Heart right ventricle (tissue), 16 donors: ENCODE measurements around the gene FOSB. TPM values are rescaled to one million over a fixed set of nuclear protein-coding genes. Genes with fewer than 3 reads are reported as not detected.

ENCODE experiments used
- ATAC-seq, 8 donors: fragments of 200-7000 bp; cut with Tn5 transposase; one replicate each; pipeline ENCODE4 v1.9.1; 2020; ENCODE audit warnings: mild to moderate bottlenecking in 8 of 8, moderate library complexity in 8 of 8, moderate number of reproducible peaks in 1 of 8
- DNase-seq, 2 donors: peaks; one replicate each; pipeline ENCODE4 v3.0.0-alpha.2; 2020
- H3K27ac ChIP-seq, 10 donors: fragments of 200-600 bp; sonication (generic) in 2 of 10; one replicate each; pipeline versions ENCODE4 v1.5.0 to v1.8.0; 2020 to 2022; ENCODE audit warnings: mild to moderate bottlenecking in 3 of 10
- H3K27me3 ChIP-seq, 7 donors: fragments of 200-600 bp; one replicate each; pipeline ENCODE4 v1.8.0; 2021 to 2022; ENCODE audit warnings: mild to moderate bottlenecking in 2 of 7
- H3K36me3 ChIP-seq, 9 donors: fragments of 200-600 bp; sonication (generic) in 1 of 9; one replicate each; pipeline versions ENCODE4 v1.5.0 to v1.8.0; 2020 to 2022; ENCODE audit warnings: mild to moderate bottlenecking in 2 of 9
- H3K4me1 ChIP-seq, 9 donors: fragments of 200-600 bp; sonication (generic) in 1 of 9; one replicate each; pipeline versions ENCODE4 v1.5.0 to v1.8.0; 2020 to 2022; ENCODE audit warnings: mild to moderate bottlenecking in 4 of 9
- H3K4me3 ChIP-seq, 10 donors: fragments of 200-600 bp; sonication (generic) in 2 of 10; one replicate each; pipeline versions ENCODE4 v1.5.0 to v1.8.0; 2020 to 2022; ENCODE audit warnings: mild to moderate bottlenecking in 7 of 10, moderate library complexity in 2 of 10
- H3K9me3 ChIP-seq, 11 donors: fragments of 200-600 bp in 10 of 11; sonication (generic) in 2 of 11; one replicate each; pipeline versions ENCODE4 v1.5.0 to v1.8.0; 2013 to 2022; ENCODE audit warnings: mild to moderate bottlenecking in 2 of 11, control low read depth in 1 of 11, moderate library complexity in 1 of 11
- CTCF ChIP-seq, 9 donors: fragments of 200-600 bp; sonication (generic) in 2 of 9; IDR thresholded peaks; one replicate each; pipeline versions ENCODE4 v1.5.0 to v1.8.0; 2021 to 2022; ENCODE audit warnings: antibody characterized with exemption in 9 of 9, mild to moderate bottlenecking in 5 of 9, moderate library complexity in 1 of 9
- WGBS, 2 donors: extraction: QIAGEN DNeasy Blood & Tissue Kit; methylation state at CpG; one replicate each; pipeline ENCODE4 v1.1.7; 2013; ENCODE audit warnings: inconsistent platforms in 1 of 2; 5-methylcytosine and 5-hydroxymethylcytosine counted together
- intact Hi-C, 10 donors: fragments of 100-400 bp; cut with DNase I; formaldehyde crosslinking; loops; one replicate each; pipeline versions ENCODE4 v1.11.1 to v1.14.2; 2022
- polyA plus RNA-seq, 2 donors: library from polyadenylated mRNA; stranded (reverse); fragments of 200-250 nt; gene quantifications; one replicate each; pipeline ENCODE4 v1.2.3, GENCODE V29; 2013
- total RNA-seq, 10 donors: library from RNA; stranded (reverse); fragmentation: NEBNext Ultra II Directional in 3 of 10; extraction: Animal tissue kit (Norgen Biotek cat#: 25700) in 3 of 10; gene quantifications; one replicate each; pipeline versions ENCODE4 v1.2.1 to v1.2.4, GENCODE V29; 2021 to 2023
- donor health status: Arrhythmogenic right ventricular cardiomyopathy.
- donor health status: ischemic (EF 13 %, LVEDD 7.1; RV severe dilation, severe dysfunction).
- donor health status: healthy with polysubstance abuse.
- donor health status: DM: no; HTN: yes; CAD: no.
- donor health status: DM: no; HTN: no; CAD: no.
- donor health status: ischemic (EF 25% LVEDD 6.9; RV normal size, moderate dysfunction).
- donor health status: ischemic (EF 25% LVEDD 5.7; RV mildly dilated, moderate dysfunction).
- donor health status: healthy.
- donor health status: DM: yes; HTN: yes; CAD: no.
- donor health status: Ischemic cardiomyopathy.
- donor health status: ischemic (EF 35%, LVEDD 5.7; RV mildly dilated, moderate dysfunction).
- donor health status: nonischemic (EF 11% LVEDD 7.7; RV severe dilation, severe dysfunction).
- donor health status: DM: yes; HTN: yes; CAD: no.
- donor health status: PGD.
- donor health status: ischemic (EF 29% LVEDD 5.4; RV normal size, mild dysfunction).
- donor health status: nonischemic (EF 23%, LVEDD 6.1; RV moderate dilation, normal function).

The FOSB gene
- total and polyA plus RNA-seq, 12 donors: 0.39 to 54.5 (median 4.8) TPM

DNA sequence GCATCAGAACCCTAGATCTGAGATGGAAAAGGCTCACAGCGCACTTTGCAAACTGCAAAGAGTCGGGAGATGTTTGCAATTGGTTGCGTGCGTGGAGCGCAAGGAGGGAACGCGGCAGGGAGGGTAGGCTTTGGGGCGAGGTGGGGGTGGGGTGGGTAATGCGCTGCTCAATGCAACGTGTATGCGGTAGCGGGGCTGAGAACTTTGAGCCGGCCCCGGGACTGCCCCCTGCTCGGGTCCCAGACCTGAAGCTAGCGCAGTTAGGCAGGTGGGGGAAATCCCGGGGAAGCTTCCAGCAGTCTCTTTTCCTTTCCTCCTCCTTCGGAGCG lies 971 bp downstream of the FOSB start:
- Histone ChIP-seq H3K36me3 (no peaks in the 10 kb centered on the region), H3K4me1 (peaks cover 8 to 45% (median 38%) of the 10 kb centered on the region in 9 donors), H3K9me3 (no peaks in the 10 kb centered on the region), H3K27ac (peak overlapping the region in 9 of 10 donors; percentile 89 to 98 (median 95)), H3K4me3 (peak overlapping the region; percentile 41 to 82 (median 74)), H3K27me3 (peaks cover 0 to 27% (median 0%) of the 10 kb centered on the region in 7 donors)
- intact Hi-C loops: loop anchor here in 2 of 10 donors (2.0 kb wide), 2 partner anchors 18 to 26 kb away; no protein-coding TSS in a partner anchor
- DNase-seq: no peak
- 0 to 1% methylated on average over 17 to 18 of the region's 19 CpGs for WGBS, 2 donors
- TF ChIP-seq CTCF (IDR thresholded peaks at IDR 0.05): no peak
- peak in 7 of 8 donors; percentile 3 to 39 (median 4) for ATAC-seq

- intact Hi-C loops: loop anchor here in 2 of 10 donors (2.0 kb wide), 2 partner anchors 19 to 27 kb away; no protein-coding TSS in a partner anchor
- peak in 5 of 9 donors; percentile 1 to 20 (median 8) for TF ChIP-seq CTCF (IDR thresholded peaks at IDR 0.05)
- DNase-seq: peak; percentile 93 to 94
- no peaks in the 10 kb centered on the region for H3K9me3 ChIP-seq
- WGBS, 2 donors: 0% methylated on average over 62 to 66 of the region's 66 CpGs
- H3K36me3 ChIP-seq: no peaks in the 10 kb centered on the region
- ATAC-seq: peak; percentile 88 to 92 (median 90)
- H3K27me3 ChIP-seq: peaks cover 0 to 33% (median 0%) of the 10 kb centered on the region in 7 donors
- peak overlapping the region; percentile 45 to 82 (median 74) for H3K4me3 ChIP-seq
- H3K4me1 ChIP-seq: peaks cover 8 to 46% (median 38%) of the 10 kb centered on the region in 9 donors
- H3K27ac ChIP-seq: peak overlapping the region; percentile 88 to 98 (median 94)
Measured at GRCh38 chr19:45469132-45469944, 1.5 kb downstream of the FOSB start.

GRCh38 chr19:45469945-45470761 lies 2.4 kb downstream of the FOSB start:
- H3K4me1 ChIP-seq: peaks cover 8 to 50% (median 38%) of the 10 kb centered on the region in 9 donors
- peak overlapping the region; percentile 45 to 82 (median 74) for H3K4me3 ChIP-seq
- WGBS, 2 donors: 46 to 47% methylated on average over 33 of the region's 33 CpGs
- no peaks in the 10 kb centered on the region for H3K36me3 ChIP-seq
- intact Hi-C loops: loop anchor here in 2 of 10 donors (2.0 to 10.0 kb wide), 3 partner anchors 19 to 45 kb away; partner anchors contain the start of gene ERCC1 (in 1 of the 2)
- peak overlapping the region in 9 of 10 donors; percentile 89 to 98 (median 95) for H3K27ac ChIP-seq
- H3K9me3 ChIP-seq: no peaks in the 10 kb centered on the region
- no peak for TF ChIP-seq CTCF (IDR thresholded peaks at IDR 0.05)
- peaks cover 0 to 41% (median 0%) of the 10 kb centered on the region in 7 donors for H3K27me3 ChIP-seq
- peak in 1 of 8 donors; percentile 12 for ATAC-seq
- DNase-seq: no peak

- peaks cover 8 to 50% (median 38%) of the 10 kb centered on the region in 9 donors for H3K4me1 ChIP-seq
- peak overlapping the region in 1 of 10 donors; percentile 76 for H3K4me3 ChIP-seq
- H3K36me3 ChIP-seq: no peaks in the 10 kb centered on the region
- ATAC-seq (no peak), DNase-seq (no peak)
- peaks cover 0 to 46% (median 0%) of the 10 kb centered on the region in 7 donors for H3K27me3 ChIP-seq
- WGBS, 2 donors: 91 to 94% methylated on average over 15 of the region's 15 CpGs
- no peak for TF ChIP-seq CTCF (IDR thresholded peaks at IDR 0.05)
- H3K27ac ChIP-seq: no peak overlapping the region
- intact Hi-C loops: loop anchor here in 1 of 10 donors (10.0 kb wide), 1 partner anchor 46 kb away; the partner anchor contains the start of gene ERCC1
- H3K9me3 ChIP-seq: no peaks in the 10 kb centered on the region
Measured at GRCh38 chr19:45470762-45471081, 2.9 kb downstream of the FOSB start.
